HG02884 (cell line): ENCODE data around the gene AHSA1.

Source experiments
- ATAC-seq: cut with Tn5 transposase; IDR thresholded peaks from one replicate; pipeline ENCODE4 v1.9.1; 2021; ENCODE audit warnings: mild to moderate bottlenecking, moderate library complexity; ENCODE audit not compliant: unreplicated experiment

The AHSA1 gene

DNA sequence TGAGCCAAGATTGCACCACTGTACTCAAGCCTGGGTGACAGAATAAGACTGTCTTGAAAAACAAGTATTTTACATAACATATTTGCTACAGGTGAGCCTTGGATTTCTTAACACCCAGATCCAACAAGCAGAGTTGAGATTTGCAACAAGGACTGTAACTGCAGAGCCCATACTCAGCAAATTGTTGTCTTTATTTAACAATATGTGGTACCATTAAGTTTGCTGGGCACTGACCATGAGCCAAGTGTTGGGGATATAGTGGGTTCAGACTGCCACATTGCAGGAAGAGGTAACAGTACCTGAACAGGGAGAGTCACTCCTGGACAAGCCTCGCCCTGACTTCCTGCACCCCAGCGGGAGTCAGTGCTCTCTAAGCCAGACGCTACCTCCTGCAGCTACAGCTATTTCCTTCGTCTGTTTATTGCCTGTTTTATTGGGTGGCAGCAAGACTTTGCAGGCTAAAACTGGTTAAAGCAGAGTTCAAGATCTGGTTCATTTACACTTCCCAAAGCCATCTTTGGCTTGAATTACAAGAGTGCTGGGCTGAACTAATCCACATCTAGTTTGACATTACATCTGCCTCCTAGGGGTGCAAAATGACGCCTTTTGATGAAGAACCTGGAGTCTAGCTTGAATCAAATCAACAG is 12.5 kb downstream of the AHSA1 start:
- no peak for ATAC-seq

DNA sequence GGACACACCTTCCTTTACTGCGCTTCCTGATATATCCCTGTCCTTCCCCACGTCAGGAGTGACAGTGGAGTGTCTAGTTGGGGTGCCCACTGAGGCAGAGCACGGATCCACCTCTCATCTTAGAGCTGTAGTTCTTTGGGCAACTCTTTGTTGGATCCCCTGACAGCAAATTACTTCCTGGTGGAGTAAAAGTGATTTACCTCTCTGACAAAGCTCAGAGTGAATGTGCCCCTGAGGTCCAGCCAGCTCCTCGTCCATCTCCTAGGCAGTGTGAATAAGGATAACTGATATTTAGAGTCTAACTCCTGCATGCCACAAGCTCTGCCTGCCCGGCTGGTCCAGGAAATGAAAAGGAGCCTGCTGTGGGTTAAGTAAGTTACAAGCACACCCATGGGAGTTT is 16.0 kb downstream of the AHSA1 start:
- ATAC-seq: no peak

DNA sequence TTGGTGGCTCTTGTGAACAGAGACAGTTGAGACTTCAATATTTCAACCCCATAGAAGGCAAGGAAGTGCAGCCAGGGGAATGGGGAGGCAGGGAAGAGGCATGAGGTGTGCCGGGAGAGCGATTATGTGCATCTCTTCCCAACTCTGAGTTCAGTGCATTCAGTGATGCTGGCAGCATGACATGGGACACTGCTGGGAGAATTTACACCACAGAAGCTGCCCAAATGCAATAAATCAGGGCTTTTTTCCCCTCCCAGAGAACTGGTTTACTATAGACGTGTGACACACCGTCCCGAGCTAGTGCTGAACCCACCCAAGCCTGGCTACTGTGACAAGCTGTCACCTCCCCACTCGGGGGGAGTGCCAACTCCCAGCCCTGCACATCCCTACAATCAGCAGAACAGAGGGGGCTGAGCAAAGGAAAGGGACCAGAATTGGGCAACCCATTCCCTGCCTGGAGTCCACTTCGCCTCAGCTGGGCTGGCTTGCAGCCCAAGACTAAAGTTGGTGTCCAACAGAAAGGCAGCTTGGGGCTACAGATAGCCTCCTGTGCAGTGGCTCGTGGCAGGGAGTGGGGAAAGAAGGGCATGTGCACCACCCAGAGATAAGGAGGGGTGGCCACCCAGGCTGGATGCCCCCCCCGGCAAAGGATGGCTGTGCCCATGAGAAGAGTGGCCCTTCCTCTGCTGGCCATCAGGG is 16.7 kb downstream of the AHSA1 start:
- no peak for ATAC-seq

DNA sequence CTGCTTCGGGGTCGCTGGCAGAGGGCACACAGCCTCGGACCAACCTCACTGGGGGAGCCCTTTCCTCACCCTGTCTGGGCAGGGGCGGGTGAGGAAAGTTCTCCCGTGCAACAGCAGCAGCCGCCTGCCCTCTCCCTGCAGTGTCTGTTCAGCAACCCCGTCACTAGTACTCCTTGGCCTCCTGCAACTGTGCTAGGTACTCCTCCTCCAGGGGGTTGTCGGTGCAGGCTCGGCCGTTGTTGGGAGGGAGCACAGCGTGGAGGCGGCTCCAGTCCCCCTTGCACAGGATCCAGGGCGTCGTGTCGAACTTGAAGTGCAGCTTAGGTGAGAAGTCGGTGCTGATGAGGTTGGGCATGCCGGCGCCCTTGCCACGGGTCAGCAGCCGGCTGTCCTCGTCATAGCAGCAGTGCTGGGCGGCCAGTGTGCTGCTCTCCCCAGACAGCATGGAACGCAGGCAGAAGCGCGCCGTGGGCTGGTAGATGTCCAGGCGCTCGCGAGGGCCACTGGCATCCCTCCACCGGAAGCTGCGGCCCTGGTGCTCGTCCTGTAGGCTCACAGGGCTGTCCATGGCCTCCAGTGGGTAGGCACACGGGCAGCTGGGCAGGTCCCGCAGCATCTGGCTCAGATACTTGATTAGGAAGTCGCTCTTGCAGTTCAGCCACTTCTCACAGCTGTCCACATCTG is 17.7 kb downstream of the AHSA1 start:
- no peak for ATAC-seq

DNA sequence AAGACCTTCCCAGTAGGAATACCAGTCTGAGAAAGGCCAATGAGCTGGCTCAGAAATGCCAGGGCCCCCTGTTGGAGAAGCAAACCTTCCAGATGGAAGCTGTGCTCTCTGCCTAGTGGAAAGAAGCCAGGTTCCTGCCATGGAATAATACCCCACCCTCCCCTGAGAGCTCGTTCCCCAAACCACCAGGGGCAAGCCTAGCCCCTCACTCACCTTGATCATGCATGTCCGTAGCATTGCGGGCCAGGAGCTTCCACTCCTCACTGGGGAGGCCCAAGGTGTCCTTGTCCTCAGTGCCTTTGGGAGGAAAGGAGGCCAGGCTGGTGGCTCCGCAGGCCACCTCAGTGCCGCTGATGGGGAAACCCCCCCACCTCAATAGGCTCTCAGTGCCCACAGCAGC is 20.1 kb downstream of the AHSA1 start:
- ATAC-seq: no peak

DNA sequence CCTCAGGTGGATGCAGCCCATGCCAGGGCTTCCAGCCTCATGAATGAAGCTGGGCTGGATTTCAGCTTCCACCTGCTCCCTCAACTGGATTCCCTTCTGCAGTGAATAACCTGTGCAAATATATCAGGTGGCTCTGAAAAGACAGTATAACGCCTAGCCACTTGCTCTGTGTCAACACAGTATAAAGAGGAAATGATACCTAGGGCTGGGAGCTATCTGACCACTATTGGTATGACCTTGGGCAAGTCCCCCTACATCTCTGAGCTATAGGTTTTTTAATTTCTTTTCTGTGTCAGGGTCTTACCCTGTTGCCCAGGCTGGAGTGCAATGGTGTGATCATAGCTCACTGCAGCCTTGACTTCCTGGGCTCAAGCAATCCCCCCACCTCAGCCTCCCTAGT is 20.9 kb downstream of the AHSA1 start:
- peak; percentile 95 for ATAC-seq

DNA sequence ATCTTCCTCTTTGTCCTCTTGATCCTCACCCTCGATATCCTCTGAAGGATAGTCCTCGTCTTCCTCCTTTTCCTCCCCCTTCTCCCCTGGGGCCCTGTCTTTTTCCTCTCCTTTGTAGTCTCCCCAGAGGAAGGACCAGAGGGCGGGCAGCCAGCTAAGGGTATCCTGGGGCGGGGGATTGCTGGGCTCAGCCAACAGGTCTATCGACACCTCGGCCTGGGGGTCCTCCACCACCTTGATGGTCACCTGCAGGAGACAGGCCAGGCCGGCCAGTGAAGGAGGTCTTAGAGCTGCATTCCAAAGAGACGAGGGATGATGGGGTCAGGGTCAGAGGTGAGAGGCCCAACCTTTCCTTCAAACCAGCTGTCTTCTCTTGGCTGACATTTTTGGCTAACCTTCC is 24.5 kb downstream of the AHSA1 start:
- ATAC-seq: no peak

DNA sequence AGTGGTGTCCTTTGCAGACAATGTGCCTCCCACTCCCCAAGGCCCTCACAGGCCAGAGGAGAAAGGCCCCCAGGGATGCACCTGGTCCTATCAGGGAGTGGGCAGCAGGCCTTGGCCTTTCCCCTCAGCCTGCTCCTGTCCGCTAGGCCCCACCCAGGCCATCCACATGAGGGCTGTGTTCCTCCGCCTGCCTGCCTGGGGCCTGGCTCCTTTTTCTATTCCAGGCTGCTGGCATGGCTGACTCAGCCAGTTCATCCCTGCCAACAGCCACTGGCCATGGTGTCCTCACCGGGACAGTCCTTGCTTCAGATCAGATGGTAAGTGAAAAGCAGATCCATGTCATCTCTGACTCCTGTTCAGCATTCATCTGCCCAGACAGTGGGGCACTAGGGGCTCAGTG is 27.4 kb downstream of the AHSA1 start:
- no peak for ATAC-seq

DNA sequence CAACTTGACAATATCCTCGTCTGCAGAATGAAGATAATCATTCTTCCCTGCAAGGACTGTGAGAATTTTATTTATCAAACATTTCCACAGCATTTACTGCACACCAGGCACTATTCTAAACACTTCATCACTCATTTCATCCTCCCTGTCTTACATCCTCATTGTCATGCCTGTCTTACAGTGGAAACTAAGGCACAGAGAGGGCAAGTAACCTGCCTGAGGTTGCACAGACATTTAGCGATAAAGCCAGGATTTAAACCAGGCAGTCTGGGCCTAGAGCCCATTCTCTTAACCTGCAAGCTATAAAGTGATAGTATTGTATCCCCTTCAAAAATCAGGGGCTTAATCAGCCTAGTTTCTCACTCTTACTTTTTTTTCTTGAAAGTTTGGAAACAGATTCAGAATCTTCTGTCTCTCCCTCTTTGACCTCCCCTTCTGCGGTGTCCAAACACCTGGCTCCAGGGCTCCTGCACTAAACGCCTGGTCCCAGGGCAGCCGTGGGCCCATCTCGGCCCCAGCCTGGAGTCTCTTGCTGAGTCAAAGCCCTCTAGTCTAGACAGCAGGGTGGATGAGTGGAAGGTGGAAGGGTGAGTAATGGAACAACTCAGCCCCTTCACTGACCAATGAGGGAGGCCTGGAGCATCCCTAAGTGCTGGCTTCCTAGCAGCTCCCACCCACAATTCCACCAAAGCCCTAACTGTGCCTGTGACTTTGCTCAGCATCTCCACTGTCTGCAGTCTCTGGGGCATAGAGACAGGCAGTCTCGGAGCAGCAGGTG is 28.2 kb downstream of the AHSA1 start:
- ATAC-seq: no peak

DNA sequence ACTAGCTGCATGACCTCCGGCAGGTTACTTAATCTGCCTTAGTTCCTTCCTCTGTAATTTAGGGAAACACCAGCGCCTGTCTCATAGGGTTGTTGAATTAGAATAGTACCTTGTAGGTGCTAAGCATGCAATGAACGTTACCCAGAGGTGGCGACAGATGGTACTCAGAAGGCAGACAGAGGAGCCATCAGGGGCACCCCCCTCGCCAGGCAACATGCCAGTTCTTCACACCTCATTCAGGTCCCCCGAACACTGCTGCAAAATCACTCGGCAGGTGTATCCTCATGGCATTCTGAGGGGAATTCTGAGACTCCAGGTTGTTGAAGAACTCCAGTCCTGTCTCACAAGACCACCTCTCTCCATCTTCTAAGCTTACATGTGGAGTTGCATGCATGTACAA is 30.7 kb downstream of the AHSA1 start:
- no peak for ATAC-seq

DNA sequence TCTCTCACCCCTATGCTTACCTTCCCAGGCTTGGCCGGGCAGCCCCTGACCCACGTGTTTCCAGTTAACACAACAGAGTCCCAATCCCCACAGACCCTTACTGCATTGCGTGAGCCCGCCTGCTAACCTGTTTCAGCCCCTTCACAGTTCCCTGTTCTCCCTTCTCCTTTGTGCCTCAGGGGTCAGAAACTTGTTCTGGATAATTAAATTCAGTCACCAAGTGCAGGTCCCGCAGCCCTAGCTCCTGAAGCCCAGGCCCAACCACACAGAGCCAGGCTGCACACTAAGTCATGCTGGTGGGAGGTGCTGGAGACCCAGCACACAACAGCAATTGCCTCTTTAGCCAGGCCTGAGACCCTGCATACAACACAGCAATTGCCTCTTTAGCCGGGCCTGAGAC is 31.1 kb downstream of the AHSA1 start:
- ATAC-seq: no peak

DNA sequence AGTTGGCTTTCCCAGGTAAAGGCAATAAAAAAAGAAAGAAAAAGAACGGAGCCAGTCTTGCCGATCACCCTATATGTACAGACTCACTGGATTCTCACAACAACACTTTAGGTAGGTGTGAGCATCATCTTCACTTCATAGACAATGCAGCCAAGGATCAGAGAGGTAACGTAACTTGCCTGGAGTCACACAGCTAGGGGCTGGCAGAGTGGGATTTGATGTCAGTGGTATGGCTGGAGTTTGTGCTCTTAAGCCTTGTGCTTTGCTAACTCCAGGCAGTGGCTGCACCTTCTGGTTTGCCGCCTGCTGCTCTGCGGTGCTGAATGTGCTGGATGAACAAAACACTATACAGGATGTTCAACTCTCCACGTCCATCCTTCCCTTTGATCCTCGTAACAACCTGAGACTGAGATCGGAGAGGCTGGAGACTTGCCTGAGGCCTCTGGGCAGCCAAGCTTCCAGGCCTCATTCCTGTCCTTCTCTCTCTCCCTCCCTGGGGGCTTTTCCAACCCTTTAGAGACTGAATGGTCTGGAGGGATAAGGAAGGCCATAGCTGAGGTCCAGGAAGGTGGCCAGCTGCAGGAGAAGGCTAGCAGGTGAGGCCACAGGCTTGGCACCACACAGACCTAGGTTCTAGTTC is 32.6 kb downstream of the AHSA1 start:
- no peak for ATAC-seq

DNA sequence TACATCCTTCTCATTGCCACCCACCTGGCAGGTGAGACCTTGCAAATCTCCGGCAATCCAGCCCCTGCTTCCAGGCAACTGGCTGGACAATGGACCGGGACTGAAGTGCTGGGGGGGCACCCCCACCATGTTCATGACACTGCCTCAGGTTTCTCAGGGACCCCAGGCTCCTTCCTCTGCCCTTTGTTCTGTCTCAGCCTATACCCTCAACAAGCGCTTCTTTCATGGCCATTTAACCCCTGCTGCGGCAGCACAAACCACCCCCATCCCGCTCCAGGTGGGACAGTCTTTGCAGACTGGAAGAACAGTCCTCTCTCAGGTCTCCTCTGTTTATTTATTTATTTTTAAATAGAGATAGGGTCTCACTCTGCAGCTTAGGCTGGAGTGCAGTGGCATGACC is 33.2 kb downstream of the AHSA1 start:
- ATAC-seq: no peak

DNA sequence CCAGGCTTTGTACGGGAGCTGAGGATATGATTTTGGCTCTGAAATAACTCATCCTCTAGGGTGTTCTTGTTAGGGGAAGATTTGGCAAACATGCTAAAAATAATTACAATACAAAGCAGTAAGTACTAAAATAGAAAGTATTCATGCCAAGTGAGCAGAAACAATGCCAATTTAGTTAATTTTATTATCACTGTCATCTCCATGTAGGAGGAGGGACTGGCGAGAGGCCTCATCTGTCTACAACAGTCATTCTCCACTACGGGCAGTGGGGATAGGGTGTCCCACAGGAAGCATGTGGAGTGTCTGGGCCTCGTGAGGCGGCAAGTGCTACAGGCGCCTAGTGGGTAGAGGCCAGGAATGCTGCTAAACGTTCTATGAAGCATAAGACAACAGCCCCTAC is 37.4 kb downstream of the AHSA1 start:
- ATAC-seq: no peak

DNA sequence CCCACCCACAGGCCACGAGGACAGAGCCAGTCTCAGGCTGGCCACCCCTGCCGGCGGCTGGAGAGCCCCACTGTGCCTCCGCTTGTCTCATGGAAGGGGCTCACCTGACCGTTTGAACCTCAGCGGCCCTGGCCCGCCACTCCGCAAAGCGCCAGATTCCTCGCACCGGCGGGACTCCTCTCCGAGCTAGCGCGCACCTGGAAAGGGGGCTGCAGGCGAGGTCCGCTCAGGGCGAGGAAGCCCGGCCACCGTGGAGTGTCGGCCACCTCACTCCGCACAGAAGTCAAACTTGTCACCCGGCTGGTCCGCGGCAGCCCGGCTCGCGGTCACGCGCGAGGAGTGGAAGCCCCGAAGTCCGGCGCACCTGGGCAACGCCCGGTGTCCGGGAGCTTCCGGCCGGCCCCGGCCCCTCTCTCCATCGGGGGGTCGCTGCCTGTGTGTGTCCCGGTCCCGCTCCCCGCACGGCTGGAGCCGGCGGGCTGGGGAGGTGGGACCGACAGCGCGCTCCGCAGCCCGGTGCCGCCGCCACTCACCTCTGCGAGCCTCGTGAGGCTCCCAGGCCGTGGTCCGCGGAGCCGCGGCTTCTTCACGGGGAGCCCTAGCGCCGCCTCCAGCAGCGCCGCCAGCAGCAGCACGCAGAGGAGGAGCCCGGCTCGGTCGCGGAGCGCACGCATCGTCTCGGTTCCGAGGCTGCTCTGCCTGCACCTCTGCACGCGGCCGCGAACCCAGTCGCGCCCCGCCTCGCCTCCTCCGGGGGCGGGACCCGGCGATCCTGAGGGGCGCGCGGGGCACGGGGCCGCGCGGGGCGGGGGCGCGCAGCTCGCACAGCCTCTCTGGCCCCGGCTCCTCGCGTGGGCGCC is 40.5 kb downstream of the AHSA1 start, which contains the start of gene ISM2:
TSS of gene ISM2 (minus strand) at position 697 of the 860 bp plus-strand sequence. CDS start at position 674, 23 bp downstream.
- ATAC-seq: peak; percentile 57

DNA sequence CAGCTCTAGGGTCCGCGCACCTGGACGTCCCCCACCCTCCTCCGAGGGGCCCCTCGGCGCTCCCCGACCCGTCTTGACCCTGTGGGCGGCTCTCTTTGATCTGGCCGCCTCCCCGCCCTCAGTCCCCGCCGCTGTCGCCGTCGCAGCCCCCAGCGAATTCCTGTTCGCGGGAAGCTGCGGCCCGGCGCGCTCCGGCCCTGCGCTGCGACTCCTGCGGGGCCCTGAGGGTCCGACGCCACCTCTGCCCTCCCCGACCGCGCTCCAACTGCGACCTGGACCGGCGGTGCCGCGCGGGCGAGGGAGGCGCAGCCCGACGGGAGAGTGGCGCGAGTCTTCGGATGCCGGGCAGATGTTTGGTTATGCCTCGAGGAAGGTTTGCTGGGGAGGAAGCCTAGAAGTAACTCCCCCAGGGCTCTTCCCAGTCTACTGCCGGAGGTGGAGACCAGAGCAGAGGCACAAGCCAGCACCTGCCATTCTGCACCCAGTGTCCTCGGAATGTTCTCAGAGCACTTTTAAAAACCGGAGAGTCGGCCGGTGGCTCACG is 41.2 kb downstream of the AHSA1 start:
- ATAC-seq: peak; percentile 16

DNA sequence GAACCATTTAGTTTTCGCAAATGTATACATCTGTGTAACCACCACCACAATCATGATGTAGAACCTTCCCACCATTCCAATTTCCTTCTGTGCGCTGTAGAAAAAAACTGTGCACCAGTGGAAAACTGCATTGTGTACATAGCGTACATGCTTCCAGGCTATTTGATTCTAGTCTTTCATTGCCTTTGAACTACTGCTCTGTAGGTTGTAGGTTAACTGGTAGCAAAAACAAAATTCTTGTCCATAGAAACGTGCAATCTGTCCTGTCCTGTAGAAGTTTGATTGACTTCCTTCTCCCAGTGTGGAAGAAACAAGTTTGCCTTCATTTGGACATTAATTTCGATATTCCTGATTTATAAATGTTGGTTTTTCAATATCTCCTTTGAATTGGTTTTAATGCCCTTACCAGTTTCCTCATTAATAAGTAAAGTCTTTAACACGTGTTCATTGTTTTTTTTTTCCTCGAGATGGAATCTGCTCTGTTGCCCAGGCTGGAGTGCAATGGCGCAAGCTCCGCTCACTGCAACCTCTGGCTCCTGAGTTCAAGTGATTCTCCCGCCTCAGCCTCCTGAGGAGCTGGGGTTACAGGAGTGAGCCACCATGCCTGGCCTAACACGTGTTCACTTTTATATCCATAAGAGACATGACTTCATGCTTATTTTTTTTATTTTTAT is 44.4 kb downstream of the AHSA1 start:
- ATAC-seq: no peak

DNA sequence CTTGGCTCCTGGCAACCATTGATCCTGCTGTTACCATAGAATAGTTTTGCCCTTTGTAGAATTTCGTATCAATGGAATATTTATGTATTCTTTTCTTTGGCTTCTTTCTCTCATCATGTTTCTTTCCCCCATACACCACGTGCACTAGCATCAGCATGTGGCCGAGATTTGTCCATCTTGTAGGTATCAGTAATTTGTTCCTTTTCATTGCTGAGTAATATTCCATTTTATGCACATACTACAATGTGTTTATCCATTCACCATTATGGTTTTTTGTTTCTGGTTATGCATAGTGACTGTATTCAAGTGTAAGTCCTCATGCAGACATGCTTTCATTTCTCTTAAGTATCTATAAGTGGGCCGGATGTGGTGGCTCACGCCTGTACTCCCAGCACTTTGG is 45.2 kb downstream of the AHSA1 start:
- ATAC-seq: no peak

DNA sequence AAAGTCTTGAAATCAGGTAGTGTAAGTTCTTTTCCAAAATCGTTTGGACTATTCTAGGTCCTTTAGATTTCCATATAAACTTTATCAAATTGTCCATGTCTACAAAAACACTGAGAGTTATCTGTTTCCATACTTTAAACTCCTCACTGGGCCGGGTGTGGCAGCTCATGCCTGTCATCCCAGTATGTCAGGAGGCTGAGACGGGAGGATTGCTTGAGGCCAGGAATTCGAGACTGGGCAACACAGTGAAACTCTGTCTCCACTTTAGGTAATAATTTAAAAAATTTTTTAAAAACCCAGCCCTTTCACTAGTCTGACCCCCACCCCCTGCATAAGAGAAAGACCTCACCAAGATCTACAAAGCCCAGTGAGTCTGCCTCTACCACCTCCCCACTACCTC is 47.1 kb downstream of the AHSA1 start:
- ATAC-seq: no peak
